ENCODE measurements around the gene MTCL1. TPM values are rescaled to one million over a fixed set of nuclear protein-coding genes. Genes with fewer than 3 reads are reported as not detected.

MTCL1 gene
- total and polyA plus RNA-seq, 2 donors (not counting 1 experiment from before 2014, with no cell fraction given): 35.0 to 56.0 TPM

- Histone ChIP-seq H3K79me2 (ENCODE audit: control insufficient read depth, insufficient read depth, low read length) (no peaks in the 10 kb centered on the region), H3K4me2 (ENCODE audit: extremely low read depth, insufficient read depth, low read length) (no peak overlapping the region), H3K9me3 (ENCODE audit: control insufficient read depth, insufficient read depth, low read depth, low read length) (no peaks in the 10 kb centered on the region), H3K9ac (ENCODE audit: insufficient read depth, low read length) (no peak overlapping the region), H3K4me1 (ENCODE audit: control insufficient read depth, extremely low read depth, insufficient read depth, low read length) (no peaks in the 10 kb centered on the region), H3K36me3 (ENCODE audit: control insufficient read depth, insufficient read depth, low read length) (peaks cover 14% of the 10 kb centered on the region), H4K20me1 (ENCODE audit: control insufficient read depth, extremely low read depth, insufficient read depth, low read length) (no peaks in the 10 kb centered on the region), H2AFZ (ENCODE audit: low read length) (no peak overlapping the region), H3K27me3 (ENCODE audit: control insufficient read depth, insufficient read depth, low read length) (no peaks in the 10 kb centered on the region), H3K27ac (ENCODE audit: insufficient read depth, low read length) (no peak overlapping the region), H3K4me3 (replicated peaks in 1 of 4; ENCODE audit: control extremely low read depth in 1 of 4, insufficient read depth in 1 of 4, low read depth in 3 of 4, low read length in 4 of 4) (no peak overlapping the region)
- no peak for DNase-seq (ENCODE audit: low read depth in 2 of 2)
- TF ChIP-seq EZH2 (IDR thresholded peaks at IDR 0.05; ENCODE audit: low read length, missing control alignments) (no peak), CTCF (conservative IDR thresholded peaks at IDR 0.05 in 1 of 2, IDR thresholded peaks at IDR 0.05 in 1 of 2; ENCODE audit: low read depth in 1 of 2, low read length in 2 of 2) (no peak)
Observed at GRCh38 chr18:8818982-8819381, 113.6 kb downstream of the MTCL1 start.

- Histone ChIP-seq H3K9ac (ENCODE audit: insufficient read depth, low read length) (no peak overlapping the region), H3K79me2 (ENCODE audit: control insufficient read depth, insufficient read depth, low read length) (no peaks in the 10 kb centered on the region), H4K20me1 (ENCODE audit: control insufficient read depth, extremely low read depth, insufficient read depth, low read length) (no peaks in the 10 kb centered on the region), H3K4me3 (replicated peaks in 1 of 4; ENCODE audit: control extremely low read depth in 1 of 4, insufficient read depth in 1 of 4, low read depth in 3 of 4, low read length in 4 of 4) (no peak overlapping the region), H2AFZ (ENCODE audit: low read length) (no peak overlapping the region), H3K27me3 (ENCODE audit: control insufficient read depth, insufficient read depth, low read length) (no peaks in the 10 kb centered on the region), H3K4me1 (ENCODE audit: control insufficient read depth, extremely low read depth, insufficient read depth, low read length) (no peaks in the 10 kb centered on the region), H3K4me2 (ENCODE audit: extremely low read depth, insufficient read depth, low read length) (no peak overlapping the region), H3K27ac (ENCODE audit: insufficient read depth, low read length) (no peak overlapping the region), H3K9me3 (ENCODE audit: control insufficient read depth, insufficient read depth, low read depth, low read length) (no peaks in the 10 kb centered on the region), H3K36me3 (ENCODE audit: control insufficient read depth, insufficient read depth, low read length) (peaks cover 28% of the 10 kb centered on the region)
- DNase-seq (ENCODE audit: low read depth in 2 of 2): no peak
- TF ChIP-seq EZH2 (IDR thresholded peaks at IDR 0.05; ENCODE audit: low read length, missing control alignments) (no peak), CTCF (conservative IDR thresholded peaks at IDR 0.05 in 1 of 2, IDR thresholded peaks at IDR 0.05 in 1 of 2; ENCODE audit: low read depth in 1 of 2, low read length in 2 of 2) (no peak)
Observed at GRCh38 chr18:8820396-8821082, 115.2 kb downstream of the MTCL1 start.

- TF ChIP-seq CTCF (conservative IDR thresholded peaks at IDR 0.05 in 1 of 2, IDR thresholded peaks at IDR 0.05 in 1 of 2; ENCODE audit: low read depth in 1 of 2, low read length in 2 of 2) (no peak), EZH2 (IDR thresholded peaks at IDR 0.05; ENCODE audit: low read length, missing control alignments) (no peak)
- Histone ChIP-seq H3K9ac (ENCODE audit: insufficient read depth, low read length) (no peak overlapping the region), H3K36me3 (ENCODE audit: control insufficient read depth, insufficient read depth, low read length) (peaks cover 32% of the 10 kb centered on the region)
Observed at GRCh38 chr18:8821083-8821465, 115.7 kb downstream of the MTCL1 start.

More at GRCh38 chr18:8821083-8821465, 115.7 kb downstream of the MTCL1 start:
- Histone ChIP-seq H3K4me3 (replicated peaks in 1 of 4; ENCODE audit: control extremely low read depth in 1 of 4, insufficient read depth in 1 of 4, low read depth in 3 of 4, low read length in 4 of 4) (no peak overlapping the region), H3K4me2 (ENCODE audit: extremely low read depth, insufficient read depth, low read length) (no peak overlapping the region), H3K27me3 (ENCODE audit: control insufficient read depth, insufficient read depth, low read length) (no peaks in the 10 kb centered on the region), H4K20me1 (ENCODE audit: control insufficient read depth, extremely low read depth, insufficient read depth, low read length) (no peaks in the 10 kb centered on the region), H3K27ac (ENCODE audit: insufficient read depth, low read length) (no peak overlapping the region), H2AFZ (ENCODE audit: low read length) (no peak overlapping the region), H3K79me2 (ENCODE audit: control insufficient read depth, insufficient read depth, low read length) (no peaks in the 10 kb centered on the region), H3K4me1 (ENCODE audit: control insufficient read depth, extremely low read depth, insufficient read depth, low read length) (no peaks in the 10 kb centered on the region), H3K9me3 (ENCODE audit: control insufficient read depth, insufficient read depth, low read depth, low read length) (no peaks in the 10 kb centered on the region)
- no peak for DNase-seq (ENCODE audit: low read depth in 2 of 2)
